GM23248 (cell line): ENCODE data around the gene SHROOM1. TPM values are rescaled to one million over a fixed set of nuclear protein-coding genes. Genes with fewer than 3 reads are reported as not detected.
"Not testable (repeated sequence)": the region's sequence is repeated elsewhere in the genome, so short reads cannot be mapped to it uniquely, and the experiment has no call there.

Experiments used
- DNase-seq: peaks from one replicate; pipeline ENCODE4 v3.0.0-alpha.2; 2015
- H2AFZ ChIP-seq: fragments of 200-600 bp; sonication (generic); 2 replicates; pipeline ENCODE4 v1.6.1; 2016; ENCODE audit warnings: antibody characterized with exemption
- H3F3A ChIP-seq: fragments of 200-600 bp; sonication (generic); 2 replicates; pipeline ENCODE4 v1.6.1; 2016; ENCODE audit warnings: mild to moderate bottlenecking, antibody characterized with exemption, mixed run types; ENCODE audit not compliant: insufficient read depth
- H3K27ac ChIP-seq: fragments of 200-600 bp; sonication (generic); 2 replicates; pipeline ENCODE4 v1.5.1; 2016; ENCODE audit warnings: mild to moderate bottlenecking
- H3K27me3 ChIP-seq: fragments of 200-600 bp; sonication (generic); replicated peaks from 2 replicates; pipeline ENCODE4 v1.6.1; 2016; ENCODE audit warnings: mild to moderate bottlenecking; ENCODE audit not compliant: insufficient read depth
- H3K36me3 ChIP-seq: fragments of 200-600 bp; sonication (generic); 2 replicates; pipeline ENCODE4 v1.6.1; 2016; ENCODE audit warnings: low read depth, mild to moderate bottlenecking
- H3K4me1 ChIP-seq: fragments of 200-600 bp; sonication (generic); 2 replicates; pipeline ENCODE4 v1.6.1; 2016; ENCODE audit warnings: mild to moderate bottlenecking; ENCODE audit not compliant: insufficient read depth
- H3K4me2 ChIP-seq: fragments of 200-600 bp; sonication (generic); one replicate; pipeline ENCODE4 v1.6.1; 2016; ENCODE audit warnings: mild to moderate bottlenecking; ENCODE audit not compliant: unreplicated experiment
- H3K4me3 ChIP-seq: fragments of 200-600 bp; sonication (generic); 2 replicates; pipeline ENCODE4 v1.5.1; 2016; ENCODE audit warnings: mild to moderate bottlenecking
- H3K79me2 ChIP-seq: fragments of 200-600 bp; sonication (generic); 2 replicates; pipeline ENCODE4 v1.6.1; 2016; ENCODE audit warnings: mild to moderate bottlenecking; ENCODE audit not compliant: insufficient read depth
- H3K9ac ChIP-seq: fragments of 200-600 bp; sonication (generic); 2 replicates; pipeline ENCODE4 v1.6.1; 2016; ENCODE audit warnings: mild to moderate bottlenecking
- H3K9me2 ChIP-seq: fragments of 200-600 bp; sonication (generic); 2 replicates; pipeline ENCODE4 v1.6.1; 2016; ENCODE audit warnings: mixed run types, mild to moderate bottlenecking, moderate library complexity; ENCODE audit not compliant: insufficient read depth
- H3K9me3 ChIP-seq: fragments of 200-600 bp; sonication (generic); one replicate; pipeline ENCODE4 v1.6.1; 2017; ENCODE audit warnings: low read depth
- H4K20me1 ChIP-seq: fragments of 200-600 bp; sonication (generic); 2 replicates; pipeline ENCODE4 v1.6.0; 2016; ENCODE audit not compliant: insufficient read depth
- EZH2 ChIP-seq: fragments of 200-600 bp; sonication (generic); IDR thresholded peaks from 2 replicates; pipeline ENCODE4 v1.6.1; 2018; ENCODE audit warnings: antibody characterized with exemption, mild to moderate bottlenecking; ENCODE audit not compliant: insufficient read depth, poor library complexity, severe bottlenecking
- EZH2phosphoT487 ChIP-seq: fragments of 200-600 bp; sonication (generic); IDR thresholded peaks from 2 replicates; pipeline ENCODE4 v1.6.1; 2018; ENCODE audit warnings: antibody characterized with exemption, moderate library complexity, mild to moderate bottlenecking, low read depth; ENCODE audit not compliant: insufficient read depth
- WGBS, 2 experiments: methylation state at CpG; one replicate each; pipeline ENCODE4 v1.1.6; 2015 to 2017; ENCODE audit warnings: low lambda C conversion rate in 2 of 2, low coverage in 1 of 2; ENCODE audit errors: missing lambda C conversion rate in 2 of 2; 5-methylcytosine and 5-hydroxymethylcytosine counted together
- in situ Hi-C: fragments of 300-500 bp; cut with MboI; formaldehyde crosslinking; loops from 2 replicates; pipeline ENCODE4 v1.15.0; 2020
- polyA plus RNA-seq: library from polyadenylated mRNA; unstranded; fragments of >200 nt; fragmentation: Nextera tagmentation; extraction: Ambion mirVana; gene quantifications from 2 replicates; pipeline ENCODE4 v1.2.1, GENCODE V29; 2016
- total RNA-seq: library from RNA; depleted of rRNA; stranded (reverse); fragments of >200 nt; shearing (Covaris generic); gene quantifications from 2 replicates; pipeline ENCODE4 v1.2.3, GENCODE V29; 2014

Gene SHROOM1
- total and polyA plus RNA-seq, 2 experiments from 2014 or later = 3.8 to 9.9 TPM

GRCh38 chr5:132807163-132807838, 23.1 kb downstream of the SHROOM1 start:
- Histone ChIP-seq H3K9me2 (no peaks in the 10 kb centered on the region), H3K4me2 (no peak overlapping the region), H3K4me1 (no peaks in the 10 kb centered on the region), H3K9ac (no peak overlapping the region), H3F3A (no peaks in the 10 kb centered on the region), H3K27ac (no peak overlapping the region), H3K4me3 (no peak overlapping the region), H3K27me3 (peaks cover 27% of the 10 kb centered on the region), H4K20me1 (no peaks in the 10 kb centered on the region), H3K9me3 (no peaks in the 10 kb centered on the region), H2AFZ (no peak overlapping the region), H3K79me2 (no peaks in the 10 kb centered on the region), H3K36me3 (no peaks in the 10 kb centered on the region)
- no peak for DNase-seq
- WGBS, 2 experiments = 77 to 80% methylated on average over 12 of the region's 12 CpGs
- no peak for TF ChIP-seq EZH2
- TF ChIP-seq EZH2phosphoT487 = no peak
- in situ Hi-C loops = loop anchor here (25.0 kb wide), 1 partner anchor 420 kb away; no protein-coding TSS in a partner anchor

GRCh38 chr5:132806804-132807162, 23.7 kb downstream of the SHROOM1 start:
- H3K9me2 ChIP-seq, H3K9me3 ChIP-seq, H3K4me2 ChIP-seq, H2AFZ ChIP-seq, H4K20me1 ChIP-seq, H3K36me3 ChIP-seq, H3K4me3 ChIP-seq, H3F3A ChIP-seq, H3K79me2 ChIP-seq, DNase-seq, H3K27ac ChIP-seq, H3K9ac ChIP-seq, H3K4me1 ChIP-seq: not testable (repeated sequence)
- 79 to 84% methylated on average over 12 of the region's 12 CpGs for WGBS, 2 experiments
- H3K27me3 ChIP-seq = peaks cover 27% of the 10 kb centered on the region
- in situ Hi-C loops = loop anchor here (25.0 kb wide), 1 partner anchor 419 kb away; no protein-coding TSS in a partner anchor

GRCh38 chr5:132805872-132806271, 24.6 kb downstream of the SHROOM1 start:
- not testable (repeated sequence) for H3K9me3 ChIP-seq, H3K27ac ChIP-seq, H3F3A ChIP-seq, H3K9me2 ChIP-seq, H3K4me3 ChIP-seq, H3K79me2 ChIP-seq, H2AFZ ChIP-seq, H3K4me1 ChIP-seq, H4K20me1 ChIP-seq, H3K36me3 ChIP-seq, H3K9ac ChIP-seq, H3K4me2 ChIP-seq, DNase-seq
- in situ Hi-C loops = loop anchor here (25.0 kb wide), 1 partner anchor 419 kb away; no protein-coding TSS in a partner anchor
- peaks cover 24% of the 10 kb centered on the region; the same call in 1 of the 2 replicates for H3K27me3 ChIP-seq
- WGBS, 2 experiments = 66 to 70% methylated on average over 6 of the region's 6 CpGs

GRCh38 chr5:132804219-132804618, 26.2 kb downstream of the SHROOM1 start:
- in situ Hi-C loops = loop anchor here (25.0 kb wide), 1 partner anchor 417 kb away; no protein-coding TSS in a partner anchor
- H3K4me3 ChIP-seq, H3F3A ChIP-seq, H4K20me1 ChIP-seq, H3K9me2 ChIP-seq, H3K79me2 ChIP-seq, H3K27ac ChIP-seq, H3K36me3 ChIP-seq, H3K9me3 ChIP-seq, H3K9ac ChIP-seq, H3K4me2 ChIP-seq, H2AFZ ChIP-seq, H3K4me1 ChIP-seq, DNase-seq: not testable (repeated sequence)
- WGBS, 2 experiments = 60 to 94% methylated on average over 1 of the region's 1 CpG
- H3K27me3 ChIP-seq = peaks cover 25% of the 10 kb centered on the region; the same call in 1 of the 2 replicates

GRCh38 chr5:132802685-132803066, 27.8 kb downstream of the SHROOM1 start:
- H3K9me2 ChIP-seq, H3F3A ChIP-seq, DNase-seq, H3K9ac ChIP-seq, H4K20me1 ChIP-seq, H3K79me2 ChIP-seq, H3K4me2 ChIP-seq, H2AFZ ChIP-seq, H3K4me1 ChIP-seq, H3K4me3 ChIP-seq, H3K36me3 ChIP-seq, H3K27ac ChIP-seq, H3K9me3 ChIP-seq: not testable (repeated sequence)
- H3K27me3 ChIP-seq = peaks cover 25% of the 10 kb centered on the region; the same call in 1 of the 2 replicates
- in situ Hi-C loops = loop anchor here (25.0 kb wide), 1 partner anchor 415 kb away; no protein-coding TSS in a partner anchor
- WGBS, 2 experiments = 48 to 55% methylated on average over 5 of the region's 5 CpGs
